ENCODE measurements around the gene PIGU. TPM values are rescaled to one million over a fixed set of nuclear protein-coding genes. Genes with fewer than 3 reads are reported as not detected.
"Not testable (repeated sequence)": the region's sequence is repeated elsewhere in the genome, so short reads cannot be mapped to it uniquely, and the experiment has no call there.

Gene PIGU
- total RNA-seq, 2 experiments from 2014 or later: 17.0 to 19.1 TPM

- no peak for ATAC-seq (ENCODE audit: low read depth)
- Mint-ChIP-seq H3K27ac (no peak overlapping the region), H3K4me1 (peaks cover 8% of the 10 kb centered on the region)
Measured at GRCh38 chr20:34669094-34669493, 7.8 kb downstream of the PIGU start.

GRCh38 chr20:34664751-34665150 lies 12.1 kb downstream of the PIGU start:
- H3K4me3 Mint-ChIP-seq; ATAC-seq (ENCODE audit: low read depth); H3K27ac Mint-ChIP-seq; H3K27me3 Mint-ChIP-seq; DNase-seq; H3K36me3 Mint-ChIP-seq; H3K4me1 Mint-ChIP-seq; H3K9me3 Mint-ChIP-seq: not testable (repeated sequence)
- POLR2A ChIA-PET: interaction anchor here (0.7 kb wide), 1 partner anchor 24 kb away, joined by 3 read pairs; no protein-coding TSS in a partner anchor

More at GRCh38 chr20:34669094-34669493, 7.8 kb downstream of the PIGU start:
- no peaks in the 10 kb centered on the region for H3K9me3 Mint-ChIP-seq
- POLR2A ChIA-PET: no interaction called here
- no peak overlapping the region for H3K4me3 Mint-ChIP-seq
- no peaks in the 10 kb centered on the region for H3K36me3 Mint-ChIP-seq
- H3K27me3 Mint-ChIP-seq: no peaks in the 10 kb centered on the region
- no peak for DNase-seq

GRCh38 chr20:34663213-34663943 lies 13.5 kb downstream of the PIGU start:
- POLR2A ChIA-PET: no interaction called here
- Mint-ChIP-seq H3K27ac (no peak overlapping the region), H3K4me3 (no peak overlapping the region), H3K27me3 (no peaks in the 10 kb centered on the region), H3K4me1 (peaks cover 1% of the 10 kb centered on the region), H3K36me3 (no peaks in the 10 kb centered on the region), H3K9me3 (no peaks in the 10 kb centered on the region)
- ATAC-seq (ENCODE audit: low read depth): no peak
- no peak for DNase-seq

- POLR2A ChIA-PET; DNase-seq; H3K27me3 Mint-ChIP-seq; H3K36me3 Mint-ChIP-seq; H3K9me3 Mint-ChIP-seq; H3K4me1 Mint-ChIP-seq; H3K4me3 Mint-ChIP-seq; ATAC-seq (ENCODE audit: low read depth); H3K27ac Mint-ChIP-seq: not testable (repeated sequence)
Measured at GRCh38 chr20:34661811-34662210, 15.1 kb downstream of the PIGU start.

GRCh38 chr20:34658654-34659053 lies 18.2 kb downstream of the PIGU start:
- H3K4me1 Mint-ChIP-seq; DNase-seq; H3K9me3 Mint-ChIP-seq; ATAC-seq (ENCODE audit: low read depth); POLR2A ChIA-PET; H3K4me3 Mint-ChIP-seq; H3K27ac Mint-ChIP-seq; H3K27me3 Mint-ChIP-seq; H3K36me3 Mint-ChIP-seq: not testable (repeated sequence)

- no peak for DNase-seq
- H3K4me3 Mint-ChIP-seq: no peak overlapping the region
- H3K27ac Mint-ChIP-seq: no peak overlapping the region
- ATAC-seq (ENCODE audit: low read depth): no peak
- peaks cover 14% of the 10 kb centered on the region for H3K36me3 Mint-ChIP-seq
- no peaks in the 10 kb centered on the region for H3K27me3 Mint-ChIP-seq
- no peaks in the 10 kb centered on the region for H3K4me1 Mint-ChIP-seq
- POLR2A ChIA-PET: no interaction called here
- no peaks in the 10 kb centered on the region for H3K9me3 Mint-ChIP-seq
Measured at GRCh38 chr20:34654207-34654744, 22.6 kb downstream of the PIGU start.

GRCh38 chr20:34651200-34651599 lies 25.7 kb downstream of the PIGU start:
- H3K9me3 Mint-ChIP-seq: no peaks in the 10 kb centered on the region
- no peak overlapping the region for H3K4me3 Mint-ChIP-seq
- H3K4me1 Mint-ChIP-seq: peaks cover 3% of the 10 kb centered on the region
- ATAC-seq (ENCODE audit: low read depth): no peak
- H3K36me3 Mint-ChIP-seq: peaks cover 17% of the 10 kb centered on the region
- no peak for DNase-seq
- H3K27ac Mint-ChIP-seq: no peak overlapping the region
- H3K27me3 Mint-ChIP-seq: no peaks in the 10 kb centered on the region
- POLR2A ChIA-PET: interaction anchor here (0.7 kb wide), 1 partner anchor 447 kb away, joined by 5 read pairs; no protein-coding TSS in a partner anchor

GRCh38 chr20:34647737-34648136 lies 29.2 kb downstream of the PIGU start:
- H3K4me1 Mint-ChIP-seq: peaks cover 3% of the 10 kb centered on the region
- no peak for ATAC-seq (ENCODE audit: low read depth)
- POLR2A ChIA-PET: no interaction called here
- no peaks in the 10 kb centered on the region for H3K27me3 Mint-ChIP-seq
- H3K27ac Mint-ChIP-seq: no peak overlapping the region
- no peak overlapping the region for H3K4me3 Mint-ChIP-seq
- DNase-seq: no peak
- peaks cover 11% of the 10 kb centered on the region for H3K36me3 Mint-ChIP-seq
- H3K9me3 Mint-ChIP-seq: no peaks in the 10 kb centered on the region

- Mint-ChIP-seq H3K4me1 (peaks cover 3% of the 10 kb centered on the region), H3K4me3 (no peak overlapping the region), H3K27me3 (no peaks in the 10 kb centered on the region), H3K27ac (no peak overlapping the region), H3K36me3 (peaks cover 3% of the 10 kb centered on the region), H3K9me3 (no peaks in the 10 kb centered on the region)
- ATAC-seq (ENCODE audit: low read depth) (no peak), DNase-seq (no peak)
- POLR2A ChIA-PET: no interaction called here
Measured at GRCh38 chr20:34644951-34645350, 31.9 kb downstream of the PIGU start.

- no peak overlapping the region for H3K27ac Mint-ChIP-seq
- H3K4me1 Mint-ChIP-seq: peaks cover 3% of the 10 kb centered on the region
- no peak overlapping the region for H3K4me3 Mint-ChIP-seq
- peaks cover 3% of the 10 kb centered on the region for H3K36me3 Mint-ChIP-seq
- POLR2A ChIA-PET: no interaction called here
- no peaks in the 10 kb centered on the region for H3K27me3 Mint-ChIP-seq
- no peak for DNase-seq
- no peak for ATAC-seq (ENCODE audit: low read depth)
- H3K9me3 Mint-ChIP-seq: no peaks in the 10 kb centered on the region
Measured at GRCh38 chr20:34644345-34644744, 32.5 kb downstream of the PIGU start.

GRCh38 chr20:34643928-34644327 lies 33.0 kb downstream of the PIGU start:
- POLR2A ChIA-PET: no interaction called here
- DNase-seq (no peak), ATAC-seq (ENCODE audit: low read depth) (no peak)
- H3K4me3 Mint-ChIP-seq: no peak overlapping the region
- no peaks in the 10 kb centered on the region for H3K36me3 Mint-ChIP-seq
- H3K4me1 Mint-ChIP-seq: no peaks in the 10 kb centered on the region
- H3K27me3 Mint-ChIP-seq: no peaks in the 10 kb centered on the region
- no peak overlapping the region for H3K27ac Mint-ChIP-seq
- no peaks in the 10 kb centered on the region for H3K9me3 Mint-ChIP-seq

GRCh38 chr20:34642009-34642408 lies 34.9 kb downstream of the PIGU start:
- no peaks in the 10 kb centered on the region for H3K4me1 Mint-ChIP-seq
- no peaks in the 10 kb centered on the region for H3K9me3 Mint-ChIP-seq
- POLR2A ChIA-PET: no interaction called here
- no peak for DNase-seq
- ATAC-seq (ENCODE audit: low read depth): no peak
- no peak overlapping the region for H3K4me3 Mint-ChIP-seq
- peaks cover 4% of the 10 kb centered on the region for H3K36me3 Mint-ChIP-seq
- H3K27me3 Mint-ChIP-seq: no peaks in the 10 kb centered on the region
- no peak overlapping the region for H3K27ac Mint-ChIP-seq

- POLR2A ChIA-PET: no interaction called here
- H3K36me3 Mint-ChIP-seq: peaks cover 7% of the 10 kb centered on the region
- ATAC-seq (ENCODE audit: low read depth) (no peak), DNase-seq (no peak)
- H3K9me3 Mint-ChIP-seq: no peaks in the 10 kb centered on the region
- H3K27me3 Mint-ChIP-seq: no peaks in the 10 kb centered on the region
- no peak overlapping the region for H3K27ac Mint-ChIP-seq
- H3K4me1 Mint-ChIP-seq: no peaks in the 10 kb centered on the region
- H3K4me3 Mint-ChIP-seq: no peak overlapping the region
Measured at GRCh38 chr20:34639755-34640222, 37.1 kb downstream of the PIGU start.

- no peak for DNase-seq
- no peaks in the 10 kb centered on the region for H3K9me3 Mint-ChIP-seq
- peaks cover 7% of the 10 kb centered on the region for H3K36me3 Mint-ChIP-seq
- no peak overlapping the region for H3K4me3 Mint-ChIP-seq
- no peak overlapping the region for H3K27ac Mint-ChIP-seq
- no peaks in the 10 kb centered on the region for H3K27me3 Mint-ChIP-seq
- H3K4me1 Mint-ChIP-seq: no peaks in the 10 kb centered on the region
- no peak for ATAC-seq (ENCODE audit: low read depth)
- POLR2A ChIA-PET: no interaction called here
Measured at GRCh38 chr20:34638532-34638931, 38.4 kb downstream of the PIGU start.
